NCI-H1930 (cell line): ENCODE data around the gene GPR26.

Experiments
- DNase-seq, 2 experiments: peaks; one replicate each; lab custom pipeline; 2025; lab: John Stamatoyannopoulos, UW

The GPR26 gene

GRCh38 chr10:123648595-123648994, 17.6 kb upstream of the GPR26 start:
- DNase-seq: no peak

GRCh38 chr10:123649676-123650075, 16.5 kb upstream of the GPR26 start:
- DNase-seq: no peak

- DNase-seq: no peak
These were observed 14.6 kb upstream of the GPR26 start for GRCh38 chr10:123651421-123652047.

GRCh38 chr10:123655751-123656150, 10.4 kb upstream of the GPR26 start:
- DNase-seq: no peak

- DNase-seq: no peak
These were observed 2.6 kb upstream of the GPR26 start for GRCh38 chr10:123663522-123663921.

- no peak for DNase-seq
These were observed 466 bp upstream of the GPR26 start for GRCh38 chr10:123665491-123666286.

- no peak for DNase-seq
These were observed 3.7 kb downstream of the GPR26 start for GRCh38 chr10:123669886-123670285.

- DNase-seq: no peak
These were observed 7.0 kb downstream of the GPR26 start for GRCh38 chr10:123673198-123673597.

GRCh38 chr10:123674741-123675140, 8.6 kb downstream of the GPR26 start:
- no peak for DNase-seq

GRCh38 chr10:123675811-123676210, 9.7 kb downstream of the GPR26 start:
- DNase-seq: no peak

- DNase-seq: no peak
These were observed 11.4 kb downstream of the GPR26 start for GRCh38 chr10:123677556-123677955.

- no peak for DNase-seq
These were observed 12.2 kb downstream of the GPR26 start for GRCh38 chr10:123678376-123678775.

GRCh38 chr10:123681285-123681684, 15.1 kb downstream of the GPR26 start:
- DNase-seq: no peak

- no peak for DNase-seq
These were observed 16.3 kb downstream of the GPR26 start for GRCh38 chr10:123682477-123682876.

- no peak for DNase-seq
These were observed 17.3 kb downstream of the GPR26 start for GRCh38 chr10:123683459-123683858.

- no peak for DNase-seq
These were observed 17.7 kb downstream of the GPR26 start for GRCh38 chr10:123683865-123684264.

GRCh38 chr10:123685260-123685659, 19.1 kb downstream of the GPR26 start:
- no peak for DNase-seq

GRCh38 chr10:123687758-123688157, 21.6 kb downstream of the GPR26 start:
- DNase-seq: no peak

- DNase-seq: no peak
These were observed 23.7 kb downstream of the GPR26 start for GRCh38 chr10:123689880-123690279.

- no peak for DNase-seq
These were observed 37.1 kb downstream of the GPR26 start for GRCh38 chr10:123703195-123703790.

GRCh38 chr10:123704076-123704475, 37.9 kb downstream of the GPR26 start:
- DNase-seq: no peak

- no peak for DNase-seq
These were observed 38.7 kb downstream of the GPR26 start for GRCh38 chr10:123704812-123705211.

- DNase-seq: no peak
These were observed 40.1 kb downstream of the GPR26 start for GRCh38 chr10:123706236-123706635.
